ENCODE results near the gene PCA3.

DNA sequence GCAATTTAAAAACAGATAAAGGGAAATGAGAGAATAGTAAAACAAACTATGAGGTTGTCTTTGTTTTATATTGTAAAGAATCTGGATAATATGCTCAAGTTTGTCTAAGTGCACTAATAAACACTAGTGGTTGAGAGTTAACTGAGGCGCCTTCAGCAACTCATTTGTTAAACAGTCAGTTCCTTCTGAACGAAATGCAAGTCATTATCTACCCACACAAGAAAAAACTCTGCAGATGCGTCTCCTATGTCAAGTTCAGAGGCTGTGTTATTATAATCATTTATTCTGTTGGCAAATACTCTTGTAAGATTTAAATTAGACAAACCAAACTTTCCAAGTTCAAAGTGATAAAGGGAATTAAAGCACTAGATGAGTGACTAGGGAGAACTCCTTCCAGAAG lies 20.3 kb upstream of the PCA3 start:
- TF ChIP-seq, protein P1, sequence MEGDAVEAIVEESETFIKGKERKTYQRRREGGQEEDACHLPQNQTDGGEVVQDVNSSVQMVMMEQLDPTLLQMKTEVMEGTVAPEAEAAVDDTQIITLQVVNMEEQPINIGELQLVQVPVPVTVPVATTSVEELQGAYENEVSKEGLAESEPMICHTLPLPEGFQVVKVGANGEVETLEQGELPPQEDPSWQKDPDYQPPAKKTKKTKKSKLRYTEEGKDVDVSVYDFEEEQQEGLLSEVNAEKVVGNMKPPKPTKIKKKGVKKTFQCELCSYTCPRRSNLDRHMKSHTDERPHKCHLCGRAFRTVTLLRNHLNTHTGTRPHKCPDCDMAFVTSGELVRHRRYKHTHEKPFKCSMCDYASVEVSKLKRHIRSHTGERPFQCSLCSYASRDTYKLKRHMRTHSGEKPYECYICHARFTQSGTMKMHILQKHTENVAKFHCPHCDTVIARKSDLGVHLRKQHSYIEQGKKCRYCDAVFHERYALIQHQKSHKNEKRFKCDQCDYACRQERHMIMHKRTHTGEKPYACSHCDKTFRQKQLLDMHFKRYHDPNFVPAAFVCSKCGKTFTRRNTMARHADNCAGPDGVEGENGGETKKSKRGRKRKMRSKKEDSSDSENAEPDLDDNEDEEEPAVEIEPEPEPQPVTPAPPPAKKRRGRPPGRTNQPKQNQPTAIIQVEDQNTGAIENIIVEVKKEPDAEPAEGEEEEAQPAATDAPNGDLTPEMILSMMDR (conservative IDR thresholded peaks at IDR 0.05 in 1 of 2, IDR thresholded peaks at IDR 0.05 in 1 of 2; ENCODE audit: extremely low read depth in 1 of 2, insufficient read depth in 1 of 2, low read depth in 1 of 2, low read length in 2 of 2): no peak
- no peak for TF ChIP-seq EZH2 (IDR thresholded peaks at IDR 0.05; ENCODE audit: borderline replicate concordance, low read length)

All from mammary epithelial cell (primary cell).